HEK293 (cell line): ENCODE measurements around the gene PSD2.

Experiments used
- CTCF ChIA-PET: fragments of 350-600 bp; formaldehyde crosslinking; extraction: SDS; loops from one replicate; lab custom pipeline; 2021; ENCODE audit warnings: antibody characterized with exemption; lab: Yijun Ruan, JAX
- POLR2A ChIA-PET: fragments of 300-600 bp; formaldehyde crosslinking; extraction: SDS; loops from one replicate; lab custom pipeline; 2020; ENCODE audit warnings: antibody characterized with exemption, inconsistent platforms; lab: Yijun Ruan, JAX
- H3K27ac ChIP-seq: fragments of 200-500 bp; sonication (Bioruptor generic); 2 replicates; pipeline ENCODE4 v1.5.1; 2014; ENCODE audit warnings: low read depth, low read length, control low read depth, inconsistent platforms; ENCODE audit errors: extremely low read depth
- H3K36me3 ChIP-seq, 2 experiments: fragments of 200-500 bp in 1 of 2; sonication (Bioruptor generic) in 1 of 2; 1 replicate in 1 of 2; 2 replicates in 1 of 2; pipeline ENCODE4 v1.5.1; 2014 to 2017; ENCODE audit warnings: inconsistent platforms in 2 of 2, low read length in 2 of 2; ENCODE audit not compliant: control insufficient read depth in 2 of 2, insufficient read depth in 1 of 2
- H3K4me1 ChIP-seq: fragments of 200-500 bp; sonication (Bioruptor generic); 2 replicates; pipeline ENCODE4 v1.5.1; 2014; ENCODE audit warnings: mild to moderate bottlenecking, low read length, inconsistent platforms; ENCODE audit not compliant: control insufficient read depth, insufficient read depth
- H3K4me3 ChIP-seq: 2 replicates; pipeline ENCODE4 v1.5.1; 2011; ENCODE audit warnings: low read depth, mild to moderate bottlenecking, control low read depth, low read length, moderate library complexity
- H3K9me3 ChIP-seq: fragments of 200-500 bp; sonication (Bioruptor generic); 2 replicates; pipeline ENCODE4 v1.5.1; 2014; ENCODE audit warnings: low read depth, low read length, inconsistent platforms; ENCODE audit not compliant: control insufficient read depth, insufficient read depth
- CTCF ChIP-seq: fragments of 450-650 bp; formaldehyde crosslinking; IDR thresholded peaks from 2 replicates; pipeline ENCODE4 v1.5.1; 2016; ENCODE audit warnings: missing biosample characterization, missing genetic modification characterization
- EGR2 ChIP-seq: fragments of 450-650 bp; formaldehyde crosslinking; IDR thresholded peaks from 2 replicates; pipeline ENCODE4 v1.5.1; 2016; ENCODE audit warnings: low read depth, missing biosample characterization, missing genetic modification characterization
- KLF1 ChIP-seq: fragments of 450-650 bp; formaldehyde crosslinking; IDR thresholded peaks from 2 replicates; pipeline ENCODE4 v1.5.1; 2016; ENCODE audit warnings: missing biosample characterization, missing genetic modification characterization
- KLF10 ChIP-seq: fragments of 450-650 bp; IDR thresholded peaks from 2 replicates; pipeline ENCODE4 v1.5.1; 2018; ENCODE audit warnings: missing biosample characterization, mild to moderate bottlenecking, missing genetic modification characterization
- MEIS1 ChIP-seq: sonication (generic); formaldehyde crosslinking; IDR thresholded peaks from 2 replicates; pipeline ENCODE4 v1.8.1; 2022; ENCODE audit warnings: missing genetic modification reagents, mild to moderate bottlenecking, borderline replicate concordance
- TRIM28 ChIP-seq: IDR thresholded peaks from 2 replicates; pipeline ENCODE4 v1.6.1; 2011; ENCODE audit warnings: low read length, control low read depth, borderline replicate concordance
- YY1 ChIP-seq: fragments of 450-650 bp; formaldehyde crosslinking; IDR thresholded peaks from 2 replicates; pipeline ENCODE4 v1.5.1; 2018; ENCODE audit warnings: missing biosample characterization, missing genetic modification characterization
- YY2 ChIP-seq: fragments of 450-650 bp; formaldehyde crosslinking; IDR thresholded peaks from 2 replicates; pipeline ENCODE4 v1.5.1; 2016; ENCODE audit warnings: missing biosample characterization, missing genetic modification characterization
- ZBTB20 ChIP-seq: fragments of 450-650 bp; formaldehyde crosslinking; IDR thresholded peaks from 2 replicates; pipeline ENCODE4 v1.5.1; 2016; ENCODE audit warnings: missing biosample characterization, missing genetic modification characterization
- ZNF133 ChIP-seq: fragments of 450-650 bp; formaldehyde crosslinking; IDR thresholded peaks from 2 replicates; pipeline ENCODE4 v1.5.1; 2016; ENCODE audit warnings: missing biosample characterization, missing genetic modification characterization
- ZNF138 ChIP-seq: fragments of 450-650 bp; formaldehyde crosslinking; IDR thresholded peaks from 2 replicates; pipeline ENCODE4 v1.5.1; 2016; ENCODE audit warnings: missing biosample characterization, missing genetic modification characterization, borderline replicate concordance
- ZNF146 ChIP-seq: fragments of 450-650 bp; formaldehyde crosslinking; IDR thresholded peaks from 2 replicates; pipeline ENCODE4 v1.5.1; 2016; ENCODE audit warnings: missing biosample characterization, missing genetic modification characterization
- ZNF16 ChIP-seq: fragments of 450-650 bp; formaldehyde crosslinking; IDR thresholded peaks from 2 replicates; pipeline ENCODE4 v1.5.1; 2016; ENCODE audit warnings: low read depth, missing biosample characterization, missing genetic modification characterization
- ZNF169 ChIP-seq: fragments of 450-650 bp; formaldehyde crosslinking; IDR thresholded peaks from 2 replicates; pipeline ENCODE4 v1.5.1; 2016; ENCODE audit warnings: missing biosample characterization, missing genetic modification characterization
- ZNF2 ChIP-seq: fragments of 450-650 bp; formaldehyde crosslinking; IDR thresholded peaks from 2 replicates; pipeline ENCODE4 v1.5.1; 2016; ENCODE audit warnings: missing biosample characterization, missing genetic modification characterization
- ZNF211 ChIP-seq: fragments of 450-650 bp; formaldehyde crosslinking; IDR thresholded peaks from 2 replicates; pipeline ENCODE4 v1.5.1; 2016; ENCODE audit warnings: low read depth, missing biosample characterization, missing genetic modification characterization
- ZNF274 ChIP-seq, 2 experiments: fragments of 200-500 bp in 1 of 2; fragments of 450-650 bp in 1 of 2; sonication (Bioruptor generic) in 1 of 2; formaldehyde crosslinking in 1 of 2; IDR thresholded peaks; 2 replicates each; pipeline versions ENCODE4 v1.5.1 to v1.6.1; 2014 to 2016; ENCODE audit warnings: borderline replicate concordance in 1 of 2, inconsistent platforms in 1 of 2, low read length in 1 of 2, missing biosample characterization in 1 of 2, missing genetic modification characterization in 1 of 2
- ZNF473 ChIP-seq: fragments of 450-650 bp; formaldehyde crosslinking; IDR thresholded peaks from 2 replicates; pipeline ENCODE4 v1.5.1; 2017; ENCODE audit warnings: missing biosample characterization, missing genetic modification characterization
- ZNF501 ChIP-seq: fragments of 450-650 bp; formaldehyde crosslinking; IDR thresholded peaks from 2 replicates; pipeline ENCODE4 v1.5.1; 2016; ENCODE audit warnings: missing biosample characterization, missing genetic modification characterization
- ZNF548 ChIP-seq: fragments of 450-650 bp; formaldehyde crosslinking; IDR thresholded peaks from 2 replicates; pipeline ENCODE4 v1.5.1; 2016; ENCODE audit warnings: missing biosample characterization, missing genetic modification characterization
- ZNF555 ChIP-seq: fragments of 450-650 bp; formaldehyde crosslinking; conservative IDR thresholded peaks from 2 replicates; pipeline ENCODE4 v1.5.1; 2017; ENCODE audit warnings: missing biosample characterization, mild to moderate bottlenecking, missing genetic modification characterization, inconsistent platforms
- ZNF561 ChIP-seq: fragments of 450-650 bp; IDR thresholded peaks from 2 replicates; pipeline ENCODE4 v1.5.1; 2018; ENCODE audit warnings: missing biosample characterization, missing genetic modification characterization, borderline replicate concordance
- ZNF654 ChIP-seq: fragments of 450-650 bp; formaldehyde crosslinking; IDR thresholded peaks from 2 replicates; pipeline ENCODE4 v1.5.1; 2016; ENCODE audit warnings: low read depth, missing biosample characterization, missing genetic modification characterization
- ZNF747 ChIP-seq: fragments of 450-650 bp; formaldehyde crosslinking; IDR thresholded peaks from 2 replicates; pipeline ENCODE4 v1.5.1; 2016; ENCODE audit warnings: missing biosample characterization, missing genetic modification characterization
- ZNF785 ChIP-seq: fragments of 450-650 bp; formaldehyde crosslinking; IDR thresholded peaks from 2 replicates; pipeline ENCODE4 v1.5.1; 2016; ENCODE audit warnings: missing biosample characterization, missing genetic modification characterization
- ZNF830 ChIP-seq: fragments of 450-650 bp; IDR thresholded peaks from 2 replicates; pipeline ENCODE4 v1.5.0; 2018; ENCODE audit warnings: missing biosample characterization, missing genetic modification characterization, low read depth, mild to moderate bottlenecking, moderate library complexity

The PSD2 gene

GRCh38 chr5:139862803-139863202 is 67.2 kb downstream of the PSD2 start (continued):
- TF ChIP-seq ZNF473 (no peak), YY2 (tag by site-specific recombination) (no peak), ZNF138 (tag by site-specific recombination) (no peak), ZNF169 (tag by site-specific recombination) (no peak), ZNF16 (tag by site-specific recombination) (no peak)
- TF ChIP-seq, all 188 proteins: peak for 0

- POLR2A ChIA-PET: no interaction called here
Observed at GRCh38 chr5:139863361-139863760, 67.8 kb downstream of the PSD2 start.

GRCh38 chr5:139863855-139864558 is 68.4 kb downstream of the PSD2 start:
- Histone ChIP-seq H3K4me3 (no peak overlapping the region), H3K4me1 (no peaks in the 10 kb centered on the region), H3K36me3 (peaks cover 0 to 3% of the 10 kb centered on the region in 2 experiments; a peak in 1 of 3 replicates)
- TF ChIP-seq ZNF654 (peak; percentile 42), ZNF548 (tag by site-specific recombination) (no peak), ZNF555 (no peak), MEIS1 (no peak), ZNF830 (tag by site-specific recombination) (no peak), YY1 (tag by site-specific recombination) (peak; percentile 62; the same call in 1 of the 2 replicates), EGR2 (tag by site-specific recombination) (no peak), KLF10 (tag by site-specific recombination) (no peak), ZNF785 (tag by site-specific recombination) (no peak), ZNF133 (tag by site-specific recombination) (no peak), ZNF501 (tag by site-specific recombination) (no peak), CTCF (tag by site-specific recombination) (peak; percentile 49), ZNF561 (tag by site-specific recombination) (no peak), ZNF211 (tag by site-specific recombination) (no peak), ZNF146 (no peak), KLF1 (tag by site-specific recombination) (no peak)
- TF ChIP-seq, all 188 proteins: peak for 3
- H3K27ac ChIP-seq: no peak overlapping the region
- CTCF ChIA-PET: interaction anchor here (0.6 to 8.1 kb wide), 28 partner anchors 9 to 460 kb away, joined by 3 to 85 read pairs (median 3); partner anchors contain the start of gene SPATA24
- no peaks in the 10 kb centered on the region for H3K9me3 ChIP-seq
- POLR2A ChIA-PET: no interaction called here

More at GRCh38 chr5:139863361-139863760, 67.8 kb downstream of the PSD2 start:
- H3K4me1 ChIP-seq: no peaks in the 10 kb centered on the region
- peaks cover 0 to 3% of the 10 kb centered on the region in 2 experiments; a peak in 1 of 3 replicates for H3K36me3 ChIP-seq
- no peak overlapping the region for H3K27ac ChIP-seq
- CTCF ChIA-PET: interaction anchor here (0.6 to 8.1 kb wide), 25 partner anchors 8 to 459 kb away, joined by 3 to 85 read pairs (median 3); partner anchors contain the start of gene SPATA24
- no peak overlapping the region for H3K4me3 ChIP-seq
- no peaks in the 10 kb centered on the region for H3K9me3 ChIP-seq
- no peak for TF ChIP-seq ZNF555
- no peak for TF ChIP-seq ZBTB20
- TF ChIP-seq ZNF2 (tag by site-specific recombination): no peak
- no peak for TF ChIP-seq ZNF747 (tag by site-specific recombination)
- TF ChIP-seq CTCF (tag by site-specific recombination): no peak
- no peak for TF ChIP-seq TRIM28
- TF ChIP-seq ZNF274 (IDR thresholded peaks at IDR 0.05; ENCODE audit: low read length): no peak
- TF ChIP-seq ZNF274 (tag by site-specific recombination; IDR thresholded peaks at IDR 0.05; ENCODE audit: borderline replicate concordance): no peak
